A673 (cell line): Measurements from ENCODE around the gene IFNG.
A peak's percentile ranks its signal among the peaks of the same experiment; 100 is the strongest.

Source experiments
- EZH2 ChIP-seq: fragments of 200-600 bp; sonication (generic); IDR thresholded peaks from 2 replicates; pipeline ENCODE4 v1.6.1; 2017; ENCODE audit warnings: borderline replicate concordance, low read depth, mild to moderate bottlenecking, mixed read lengths, antibody characterized with exemption, low read length; ENCODE audit not compliant: poor library complexity, severe bottlenecking
- TF ChIP-seq, protein P1 (sequence below): fragments of 300-800, 200-600 bp; sonication (generic); conservative IDR thresholded peaks from 2 replicates; pipeline ENCODE4 v1.5.1; 2017; ENCODE audit warnings: low read depth, mild to moderate bottlenecking, antibody characterized with exemption, low read length, moderate library complexity, mixed read lengths

DNA sequence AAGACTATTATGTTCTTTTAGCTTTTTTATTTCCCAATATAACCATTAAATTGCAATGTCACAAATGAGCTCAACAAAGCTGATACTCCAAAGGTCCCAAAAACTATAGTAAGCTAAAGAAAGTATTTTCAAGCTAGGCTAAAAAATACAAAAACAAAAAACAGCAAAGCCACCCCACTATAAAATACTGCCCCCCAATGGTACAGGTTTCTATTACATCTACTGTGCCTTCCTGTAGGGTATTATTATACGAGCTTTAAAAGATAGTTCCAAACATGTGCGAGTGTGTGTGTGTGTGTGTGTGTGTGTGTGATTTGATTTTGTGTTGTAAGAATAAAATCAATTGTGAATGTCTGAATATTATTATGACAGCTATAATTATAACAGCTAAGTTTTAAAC, 1.1 kb downstream of the IFNG start:
- TF ChIP-seq, protein P1, sequence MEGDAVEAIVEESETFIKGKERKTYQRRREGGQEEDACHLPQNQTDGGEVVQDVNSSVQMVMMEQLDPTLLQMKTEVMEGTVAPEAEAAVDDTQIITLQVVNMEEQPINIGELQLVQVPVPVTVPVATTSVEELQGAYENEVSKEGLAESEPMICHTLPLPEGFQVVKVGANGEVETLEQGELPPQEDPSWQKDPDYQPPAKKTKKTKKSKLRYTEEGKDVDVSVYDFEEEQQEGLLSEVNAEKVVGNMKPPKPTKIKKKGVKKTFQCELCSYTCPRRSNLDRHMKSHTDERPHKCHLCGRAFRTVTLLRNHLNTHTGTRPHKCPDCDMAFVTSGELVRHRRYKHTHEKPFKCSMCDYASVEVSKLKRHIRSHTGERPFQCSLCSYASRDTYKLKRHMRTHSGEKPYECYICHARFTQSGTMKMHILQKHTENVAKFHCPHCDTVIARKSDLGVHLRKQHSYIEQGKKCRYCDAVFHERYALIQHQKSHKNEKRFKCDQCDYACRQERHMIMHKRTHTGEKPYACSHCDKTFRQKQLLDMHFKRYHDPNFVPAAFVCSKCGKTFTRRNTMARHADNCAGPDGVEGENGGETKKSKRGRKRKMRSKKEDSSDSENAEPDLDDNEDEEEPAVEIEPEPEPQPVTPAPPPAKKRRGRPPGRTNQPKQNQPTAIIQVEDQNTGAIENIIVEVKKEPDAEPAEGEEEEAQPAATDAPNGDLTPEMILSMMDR: peak; percentile 63
- no peak for TF ChIP-seq EZH2
